H1 (cell line): Measurements from ENCODE around the gene CA5A. TPM values are rescaled to one million over a fixed set of nuclear protein-coding genes. Genes with fewer than 3 reads are reported as not detected.

Source experiments
- CTCF ChIA-PET: fragments of 300-600 bp; sonication (Branson Sonifier 250); formaldehyde crosslinking; loops from one replicate; lab custom pipeline; 2021; ENCODE audit not compliant: partially characterized antibody; lab: Charles Lee
- POLR2A ChIA-PET: fragments of 300-600 bp; sonication (Branson Sonifier 250); formaldehyde crosslinking; loops from one replicate; lab custom pipeline; 2021; ENCODE audit warnings: inconsistent platforms; ENCODE audit not compliant: partially characterized antibody; lab: Charles Lee
- DNase-seq, 2 experiments: peaks; one replicate each; pipeline versions ENCODE4 v3.0.0 to v3.0.0-alpha.2; 2010 to 2022; ENCODE audit warnings: low spot score in 2 of 2, low read depth in 1 of 2, mixed read lengths in 1 of 2
- FAIRE-seq: peaks from 2 replicates; lab custom pipeline; 2011; peaks lifted over from hg19 to GRCh38; lab: Jason Lieb, UNC
- H2AFZ ChIP-seq: 2 replicates; pipeline ENCODE4 v1.8.1; 2012; ENCODE audit warnings: low read length, inconsistent platforms
- H2AK5ac ChIP-seq: 2 replicates; pipeline ENCODE4 v1.6.1; 2013; ENCODE audit warnings: low read depth, low read length
- H2BK120ac ChIP-seq: replicated peaks from 2 replicates; pipeline ENCODE3; 2013; ENCODE audit warnings: low read depth, low read length, inconsistent platforms
- H2BK12ac ChIP-seq: 2 replicates; pipeline ENCODE4 v1.6.1; 2013; ENCODE audit warnings: low read depth, low read length
- H2BK15ac ChIP-seq: 2 replicates; pipeline ENCODE4 v1.6.1; 2013; ENCODE audit warnings: low read length
- H2BK20ac ChIP-seq: 2 replicates; pipeline ENCODE4 v1.6.1; 2013; ENCODE audit warnings: low read length
- H2BK5ac ChIP-seq: 2 replicates; pipeline ENCODE4 v1.6.1; 2013; ENCODE audit warnings: low read depth, low read length
- H3K14ac ChIP-seq: 2 replicates; pipeline ENCODE4 v1.6.1; 2013; ENCODE audit warnings: inconsistent platforms; ENCODE audit not compliant: insufficient read length
- H3K18ac ChIP-seq: 2 replicates; pipeline ENCODE4 v1.6.1; 2013; ENCODE audit warnings: low read length; ENCODE audit errors: extremely low read depth
- H3K23ac ChIP-seq: 2 replicates; pipeline ENCODE4 v1.6.1; 2013; ENCODE audit warnings: inconsistent platforms; ENCODE audit not compliant: insufficient read length
- H3K23me2 ChIP-seq: 2 replicates; pipeline ENCODE4 v1.6.1; 2013; ENCODE audit warnings: low read depth, low read length
- H3K27ac ChIP-seq: 2 replicates; pipeline ENCODE4 v1.6.1; 2011; ENCODE audit warnings: low read depth, low read length, inconsistent platforms
- H3K27me3 ChIP-seq, 4 experiments: replicated peaks in 1 of 4; 1 replicate in 1 of 4; 2 replicates in 3 of 4; pipeline versions ENCODE4 v1.6.1 to v1.8.1; 2011 to 2013; ENCODE audit warnings: low read length in 3 of 4, mild to moderate bottlenecking in 3 of 4, inconsistent platforms in 2 of 4, mixed read lengths in 2 of 4, moderate library complexity in 1 of 4; ENCODE audit not compliant: control insufficient read depth in 3 of 4, insufficient read depth in 3 of 4; ENCODE audit errors: extremely low read depth in 1 of 4
- H3K36me3 ChIP-seq, 4 experiments: 2 replicates each; pipeline versions ENCODE4 v1.6.1 to v1.8.1; 2011 to 2013; ENCODE audit warnings: mild to moderate bottlenecking in 4 of 4, low read length in 3 of 4, moderate library complexity in 2 of 4, control low read depth in 1 of 4, inconsistent platforms in 1 of 4; ENCODE audit not compliant: insufficient read depth in 4 of 4, control insufficient read depth in 2 of 4
- H3K4ac ChIP-seq: replicated peaks from 2 replicates; pipeline ENCODE3; 2013; ENCODE audit warnings: low read length, low read depth, mixed read lengths, inconsistent platforms; ENCODE audit not compliant: insufficient read length
- H3K4me1 ChIP-seq, 4 experiments: replicated peaks in 1 of 4; 1 replicate in 1 of 4; 2 replicates in 3 of 4; pipeline versions ENCODE4 v1.6.1 to v1.8.1; 2011 to 2013; ENCODE audit warnings: low read length in 3 of 4, inconsistent platforms in 2 of 4, mixed read lengths in 1 of 4; ENCODE audit not compliant: insufficient read depth in 4 of 4, control insufficient read depth in 3 of 4
- H3K4me2 ChIP-seq, 2 experiments: 2 replicates each; pipeline versions ENCODE4 v1.6.1 to v1.8.1; 2011 to 2013; ENCODE audit warnings: low read depth in 2 of 2, low read length in 2 of 2, control low read depth in 1 of 2, inconsistent platforms in 1 of 2, mild to moderate bottlenecking in 1 of 2; ENCODE audit not compliant: insufficient read depth in 1 of 2
- H3K4me3 ChIP-seq, 4 experiments: fragments of 200-600, 300-600 bp in 1 of 4; sonication (generic), shearing (Covaris generic), sonication (Bioruptor Twin) in 1 of 4; 2 replicates each; pipeline versions ENCODE4 v1.5.1 to v1.8.1; 2011 to 2016; ENCODE audit warnings: low read length in 4 of 4, low read depth in 3 of 4, control low read depth in 2 of 4, inconsistent platforms in 2 of 4, mild to moderate bottlenecking in 2 of 4, mixed read lengths in 1 of 4, moderate library complexity in 1 of 4; ENCODE audit not compliant: insufficient read depth in 2 of 4; ENCODE audit errors: extremely low read depth in 1 of 4
- H3K56ac ChIP-seq: replicated peaks from 2 replicates; pipeline ENCODE3; 2013; ENCODE audit warnings: low read depth, mild to moderate bottlenecking, mixed read lengths, low read length, inconsistent platforms; ENCODE audit not compliant: insufficient read length
- H3K79me1 ChIP-seq: 2 replicates; pipeline ENCODE4 v1.6.1; 2013; ENCODE audit warnings: low read depth, low read length, control low read depth
- H3K79me2 ChIP-seq, 2 experiments: 2 replicates each; pipeline versions ENCODE4 v1.6.1 to v1.8.1; 2012 to 2013; ENCODE audit warnings: low read length in 2 of 2, mild to moderate bottlenecking in 2 of 2, inconsistent platforms in 1 of 2; ENCODE audit not compliant: insufficient read depth in 2 of 2, control insufficient read depth in 1 of 2
- H3K9ac ChIP-seq, 4 experiments: replicated peaks in 1 of 4; 1 replicate in 1 of 4; 2 replicates in 3 of 4; pipeline versions ENCODE4 v1.6.1 to v1.8.1; 2011 to 2013; ENCODE audit warnings: low read depth in 3 of 4, low read length in 3 of 4, control low read depth in 2 of 4, mild to moderate bottlenecking in 2 of 4, moderate library complexity in 2 of 4, inconsistent platforms in 1 of 4; ENCODE audit errors: extremely low read depth in 1 of 4
- H3K9me3 ChIP-seq, 2 experiments: 2 replicates each; pipeline versions ENCODE4 v1.6.1 to v1.8.1; 2012 to 2013; ENCODE audit warnings: mild to moderate bottlenecking in 2 of 2, moderate library complexity in 2 of 2, control low read depth in 1 of 2, inconsistent platforms in 1 of 2, low read depth in 1 of 2, low read length in 1 of 2, mixed read lengths in 1 of 2; ENCODE audit not compliant: insufficient read depth in 2 of 2
- H4K20me1 ChIP-seq, 2 experiments: replicated peaks in 1 of 2; 2 replicates each; pipeline versions ENCODE3 to v1.8.1; 2011 to 2013; ENCODE audit warnings: inconsistent platforms in 2 of 2, low read length in 2 of 2, mild to moderate bottlenecking in 1 of 2; ENCODE audit not compliant: insufficient read depth in 2 of 2, control insufficient read depth in 1 of 2
- H4K5ac ChIP-seq: 2 replicates; pipeline ENCODE4 v1.6.1; 2013; ENCODE audit warnings: low read length, low read depth, mixed read lengths, inconsistent platforms; ENCODE audit not compliant: insufficient read length
- H4K8ac ChIP-seq: 2 replicates; pipeline ENCODE4 v1.8.0; 2013; ENCODE audit warnings: mild to moderate bottlenecking, moderate library complexity, low read length, inconsistent platforms; ENCODE audit not compliant: insufficient read depth; ENCODE audit errors: extremely low read depth
- H4K91ac ChIP-seq: replicated peaks from 2 replicates; pipeline ENCODE3; 2013; ENCODE audit warnings: low read length, mixed read lengths, inconsistent platforms; ENCODE audit not compliant: insufficient read length
- BCL11A ChIP-seq, 2 experiments: IDR thresholded peaks; one replicate each; pipeline ENCODE4 v1.6.1; 2011; ENCODE audit warnings: low read depth in 2 of 2, low read length in 2 of 2, mild to moderate bottlenecking in 2 of 2
- CBX8 ChIP-seq: fragments of 300-800, 300-1000 bp; sonication (generic); IDR thresholded peaks from 2 replicates; pipeline ENCODE4 v1.7.1; 2016; ENCODE audit warnings: low read depth, low read length, borderline replicate concordance
- MAFK ChIP-seq: IDR thresholded peaks from 2 replicates; pipeline ENCODE4 v1.6.1; 2012; ENCODE audit warnings: low read depth, mild to moderate bottlenecking, improper control_type of control experiment, low read length
- NRF1 ChIP-seq: IDR thresholded peaks from 2 replicates; pipeline ENCODE4 v1.6.1; 2011; ENCODE audit warnings: mild to moderate bottlenecking, low read depth, low read length, improper control_type of control experiment
- PHF8 ChIP-seq: fragments of 200-600 bp; sonication (generic); conservative IDR thresholded peaks from 2 replicates; pipeline ENCODE4 v1.7.1; 2012; ENCODE audit warnings: low read depth, mild to moderate bottlenecking, inconsistent platforms, low read length, moderate library complexity
- RAD21 ChIP-seq, 2 experiments: IDR thresholded peaks in 1 of 2; conservative IDR thresholded peaks in 1 of 2; 2 replicates each; pipeline ENCODE4 v1.6.1; 2011; ENCODE audit warnings: low read depth in 2 of 2, low read length in 2 of 2, improper control_type of control experiment in 1 of 2, inconsistent platforms in 1 of 2, mild to moderate bottlenecking in 1 of 2, moderate library complexity in 1 of 2
- RXRA ChIP-seq: IDR thresholded peaks from 2 replicates; pipeline ENCODE4 v1.6.1; 2011; ENCODE audit warnings: low read depth, mild to moderate bottlenecking, low read length, moderate library complexity; ENCODE audit not compliant: insufficient read depth
- SUZ12 ChIP-seq: fragments of 200-600 bp; sonication (generic); IDR thresholded peaks from 2 replicates; pipeline ENCODE4 v1.6.1; 2012; ENCODE audit warnings: mild to moderate bottlenecking, inconsistent platforms, low read length, moderate library complexity, mixed read lengths
- whole genome bisulfite sequencing, 2 experiments: shearing (Covaris generic) in 1 of 2; methylation state at CpG; one replicate each; pipeline versions ENCODE4 v1.1.6 to v1.1.7; 2013 to 2015; ENCODE audit warnings: low lambda C conversion rate in 2 of 2, mixed read lengths in 2 of 2, inconsistent platforms in 1 of 2, low coverage in 1 of 2, missing lambda C conversion rate in 1 of 2; ENCODE audit not compliant: insufficient replicate concordance in 2 of 2, insufficient coverage in 1 of 2, insufficient read length in 1 of 2; ENCODE audit errors: extremely low coverage in 1 of 2, missing lambda C conversion rate in 1 of 2; 5-methylcytosine and 5-hydroxymethylcytosine counted together
- polyA plus RNA-seq, 7 experiments: library from polyadenylated mRNA; depleted of rRNA in 3 of 7; stranded (reverse) in 5 of 7; unstranded in 2 of 7; fragments of >200 nt in 5 of 7; fragments of 200-250 nt in 2 of 7; gene quantifications; 1 replicate in 5 of 7; 2 replicates in 1 of 7; 4 replicates in 1 of 7; pipeline versions ENCODE4 v1.2.1 to v1.2.3, GENCODE V29; 2011 to 2013; ENCODE audit warnings: missing spikeins in 2 of 7, mixed read lengths in 2 of 7
- total RNA-seq: library from RNA; stranded (reverse); fragmentation: NEBNext Ultra II Directional; extraction: Animal tissue kit (Norgen Biotek cat#: 25700); gene quantifications from 2 replicates; pipeline ENCODE4 v1.2.1, GENCODE V29; 2021
- TF ChIP-seq, protein P1 (sequence below): IDR thresholded peaks from 2 replicates; pipeline ENCODE4 v1.6.1; 2012; ENCODE audit warnings: inconsistent platforms
- TF ChIP-seq, protein P2 (sequence below): IDR thresholded peaks from 2 replicates; pipeline ENCODE4 v1.6.1; 2012; ENCODE audit warnings: low read length, inconsistent platforms

The CA5A gene
- total and polyA plus RNA-seq, 2 of the 8 experiments (the other 6 are each of a cell fraction or from before 2014, with no cell fraction given), result not detected

DNA sequence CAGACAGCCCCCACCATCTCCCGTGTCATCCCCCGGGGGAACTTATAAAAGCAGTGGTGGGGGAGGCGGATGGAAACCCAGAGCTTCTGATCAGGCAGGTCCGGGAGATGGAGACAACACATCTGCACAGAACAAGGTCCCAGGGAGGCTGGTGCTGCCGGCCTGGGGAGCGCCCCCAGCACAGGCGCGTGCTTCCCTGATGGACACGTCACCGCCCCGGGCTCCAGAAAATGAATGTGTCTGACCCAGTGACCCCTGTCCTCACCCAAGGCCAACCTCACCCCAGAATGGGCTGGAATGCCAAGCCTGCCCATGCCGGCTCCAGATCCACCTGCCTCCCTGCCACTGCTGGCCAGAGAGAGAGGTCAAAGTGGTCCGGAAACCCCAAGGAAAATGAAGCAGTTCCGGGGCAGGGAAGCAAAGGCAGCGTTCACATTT is 79.5 kb downstream of the CA5A start:
- H3K56ac ChIP-seq, result no peak overlapping the region
- no peak overlapping the region for H2BK15ac ChIP-seq
- H2BK5ac ChIP-seq, result no peak overlapping the region
- H4K8ac ChIP-seq, result no peak overlapping the region
- H3K18ac ChIP-seq, result no peak overlapping the region
- 89% methylated on average over 15 of the region's 15 CpGs; no CpG with 5 or more reads in 1 of the 2 experiments for WGBS, 2 experiments
- H2BK12ac ChIP-seq, result no peak overlapping the region
- CTCF ChIA-PET, result interaction anchor here (0.7 to 8.8 kb wide), 7 partner anchors 8 to 602 kb away, joined by 3 to 115 read pairs (median 3); no protein-coding TSS in a partner anchor
- no peaks in the 10 kb centered on the region for H3K9me3 ChIP-seq
- H3K4me1 ChIP-seq, result peaks cover 16 to 36% (median 23%) of the 10 kb centered on the region in 4 experiments
- H2AK5ac ChIP-seq, result no peak overlapping the region
- H2BK20ac ChIP-seq, result no peak overlapping the region
- POLR2A ChIA-PET, result interaction anchor here (0.7 to 27.1 kb wide), 6 partner anchors 8 to 56 kb away, joined by 3 to 507 read pairs (median 6); partner anchors contain the start of gene SLC7A5
- H3K27ac ChIP-seq, result no peak overlapping the region
- H3K9ac ChIP-seq, result no peak overlapping the region
- no peak overlapping the region for H3K14ac ChIP-seq
- H4K5ac ChIP-seq, result no peak overlapping the region
- H3K79me1 ChIP-seq, result peaks cover 5% of the 10 kb centered on the region
- peaks cover 10% of the 10 kb centered on the region in 2 experiments for H4K20me1 ChIP-seq
- peaks cover 5 to 55% of the 10 kb centered on the region in 2 experiments; a peak in 2 of 4 replicates for H3K79me2 ChIP-seq
- H3K4me2 ChIP-seq, result no peak overlapping the region
- no peaks in the 10 kb centered on the region for H3K27me3 ChIP-seq
- no peaks in the 10 kb centered on the region for H3K23me2 ChIP-seq
- no peak overlapping the region for H2BK120ac ChIP-seq
- H3K4ac ChIP-seq, result no peak overlapping the region
- DNase-seq (no peak), FAIRE-seq (no peak)
- no peak overlapping the region for H3K23ac ChIP-seq
- H4K91ac ChIP-seq, result no peak overlapping the region
- H3K4me3 ChIP-seq, result no peak overlapping the region
- peaks cover 0 to 10% (median 0%) of the 10 kb centered on the region in 4 experiments; a peak in 2 of 8 replicates for H3K36me3 ChIP-seq
- H2AFZ ChIP-seq, result no peak overlapping the region
- no peak for TF ChIP-seq BCL11A (IDR thresholded peaks at IDR 0.05; ENCODE audit: low read depth in 2 of 2, low read length in 2 of 2)
- TF ChIP-seq, protein P1, sequence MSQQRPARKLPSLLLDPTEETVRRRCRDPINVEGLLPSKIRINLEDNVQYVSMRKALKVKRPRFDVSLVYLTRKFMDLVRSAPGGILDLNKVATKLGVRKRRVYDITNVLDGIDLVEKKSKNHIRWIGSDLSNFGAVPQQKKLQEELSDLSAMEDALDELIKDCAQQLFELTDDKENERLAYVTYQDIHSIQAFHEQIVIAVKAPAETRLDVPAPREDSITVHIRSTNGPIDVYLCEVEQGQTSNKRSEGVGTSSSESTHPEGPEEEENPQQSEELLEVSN, result no peak
- no peak for TF ChIP-seq PHF8
- TF ChIP-seq CBX8, result no peak
- no peak for TF ChIP-seq RXRA
- no peak for TF ChIP-seq MAFK
- no peak for TF ChIP-seq RAD21 (IDR thresholded peaks at IDR 0.05 in 1 of 2, conservative IDR thresholded peaks at IDR 0.05 in 1 of 2; ENCODE audit: low read depth in 2 of 2, low read length in 2 of 2)
- TF ChIP-seq, protein P2, sequence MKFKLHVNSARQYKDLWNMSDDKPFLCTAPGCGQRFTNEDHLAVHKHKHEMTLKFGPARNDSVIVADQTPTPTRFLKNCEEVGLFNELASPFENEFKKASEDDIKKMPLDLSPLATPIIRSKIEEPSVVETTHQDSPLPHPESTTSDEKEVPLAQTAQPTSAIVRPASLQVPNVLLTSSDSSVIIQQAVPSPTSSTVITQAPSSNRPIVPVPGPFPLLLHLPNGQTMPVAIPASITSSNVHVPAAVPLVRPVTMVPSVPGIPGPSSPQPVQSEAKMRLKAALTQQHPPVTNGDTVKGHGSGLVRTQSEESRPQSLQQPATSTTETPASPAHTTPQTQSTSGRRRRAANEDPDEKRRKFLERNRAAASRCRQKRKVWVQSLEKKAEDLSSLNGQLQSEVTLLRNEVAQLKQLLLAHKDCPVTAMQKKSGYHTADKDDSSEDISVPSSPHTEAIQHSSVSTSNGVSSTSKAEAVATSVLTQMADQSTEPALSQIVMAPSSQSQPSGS, result no peak
- no peak for TF ChIP-seq NRF1
- TF ChIP-seq SUZ12, result no peak
